MCF 10A (cell line): ENCODE results near the gene HOXC12. TPM values are rescaled to one million over a fixed set of nuclear protein-coding genes. Genes with fewer than 3 reads are reported as not detected.
A peak's percentile ranks its signal among the peaks of the same experiment; 100 is the strongest.

Experiments
- BruUV-seq: library from RNA; stranded (reverse); fragments of 400-500 nt; replicated peaks from 2 replicates; lab custom pipeline; 2021; lab: Mats Ljungman, UMichigan
- CTCF ChIA-PET: fragments of 300-600 bp; sonication (Branson Sonifier 250); formaldehyde crosslinking; extraction: SDS; loops from one replicate; lab custom pipeline; 2021; ENCODE audit warnings: antibody characterized with exemption, inconsistent platforms; lab: Yijun Ruan, JAX
- POLR2A ChIA-PET: fragments of 300-600, 350-650 bp; sonication (Branson Sonifier 250); formaldehyde crosslinking; extraction: SDS; loops from one replicate; lab custom pipeline; 2020; ENCODE audit warnings: antibody characterized with exemption, inconsistent platforms; lab: Yijun Ruan, JAX
- DNase-seq: peaks from one replicate; pipeline ENCODE4 v3.0.0-alpha.2; 2018; ENCODE audit not compliant: unreplicated experiment
- H3K27ac Mint-ChIP-seq: one replicate; pipeline ENCODE4 v1.8.0; 2022; ENCODE audit warnings: mild to moderate bottlenecking, low read depth, mixed read lengths; ENCODE audit not compliant: unreplicated experiment
- H3K27me3 Mint-ChIP-seq: one replicate; pipeline ENCODE4 v1.8.0; 2022; ENCODE audit warnings: mixed read lengths; ENCODE audit not compliant: insufficient read depth, unreplicated experiment
- H3K36me3 Mint-ChIP-seq: one replicate; pipeline ENCODE4 v1.8.0; 2022; ENCODE audit warnings: mild to moderate bottlenecking, moderate library complexity, mixed read lengths; ENCODE audit not compliant: insufficient read depth, unreplicated experiment
- H3K4me1 Mint-ChIP-seq: one replicate; pipeline ENCODE4 v1.8.0; 2022; ENCODE audit warnings: mixed read lengths; ENCODE audit not compliant: insufficient read depth, unreplicated experiment
- H3K4me3 Mint-ChIP-seq: one replicate; pipeline ENCODE4 v1.8.0; 2022; ENCODE audit warnings: mild to moderate bottlenecking, moderate library complexity, mixed read lengths; ENCODE audit not compliant: unreplicated experiment
- H3K9me3 Mint-ChIP-seq: one replicate; pipeline ENCODE4 v1.8.0; 2022; ENCODE audit warnings: mixed read lengths; ENCODE audit not compliant: unreplicated experiment
- intact Hi-C: fragments of 100-400 bp; cut with micrococcal nuclease; formaldehyde crosslinking; loops from 2 replicates; pipeline ENCODE4 v1.14.1; 2022
- total RNA-seq: library from RNA; stranded (reverse); gene quantifications from 2 replicates; pipeline ENCODE4 v1.2.3, GENCODE V29; 2022
- TF ChIP-seq, protein P1 (sequence below): fragments of 200-600 bp; IDR thresholded peaks from one replicate; pipeline ENCODE4 v1.8.0; 2022; ENCODE audit warnings: antibody characterized with exemption, mild to moderate bottlenecking; ENCODE audit not compliant: unreplicated experiment

HOXC12 gene
- total RNA-seq, 1 experiment from 2014 or later, result not detected

DNA sequence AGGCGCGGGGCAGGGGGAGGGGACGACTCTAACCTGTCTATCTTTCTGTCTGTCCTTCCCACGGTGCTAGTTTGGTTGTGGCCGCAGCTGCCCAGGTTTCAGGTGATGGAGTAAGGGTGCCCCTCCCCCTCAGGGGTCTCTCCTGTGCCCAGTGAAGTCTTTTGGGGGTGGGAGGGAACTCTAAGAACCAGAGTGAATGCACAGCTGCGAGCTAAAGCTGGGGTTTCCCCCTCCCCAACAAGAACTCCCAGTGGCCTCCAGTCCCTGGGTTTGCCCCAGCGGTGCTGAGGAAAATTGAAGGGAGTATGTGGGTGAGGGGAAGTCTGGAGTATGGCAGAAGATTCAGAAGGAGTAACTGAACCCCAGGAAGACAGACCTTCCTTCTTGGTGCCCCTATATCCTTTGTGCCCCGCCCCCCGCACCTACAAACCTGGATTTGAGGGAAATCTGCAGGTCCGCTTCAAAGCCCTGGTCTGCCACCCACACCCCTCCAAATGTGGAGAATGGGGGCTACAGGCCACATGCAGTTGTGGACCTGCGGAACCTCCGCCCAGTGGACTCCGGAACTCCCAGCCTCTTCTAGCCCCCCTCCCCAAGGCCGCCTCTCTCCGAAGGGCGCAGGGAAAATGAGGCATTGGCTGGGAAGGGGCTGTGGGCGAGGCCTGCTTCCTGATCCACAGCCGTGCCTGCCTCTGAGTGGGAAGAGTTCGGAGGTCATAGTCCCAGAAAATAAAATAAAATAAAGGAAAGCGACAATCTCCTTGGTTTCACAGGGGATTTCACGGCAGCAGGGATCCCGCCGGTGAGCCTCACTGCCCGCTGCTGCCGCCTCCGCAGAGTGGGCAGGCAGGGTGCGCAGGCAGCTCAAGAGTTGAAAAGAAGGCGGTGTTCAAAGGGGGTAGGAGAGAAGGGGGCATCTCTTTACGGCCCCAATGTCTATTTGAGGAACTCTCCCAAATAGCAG, 41.8 kb downstream of the HOXC12 start:
- H3K9me3 Mint-ChIP-seq, result no peaks in the 10 kb centered on the region
- CTCF ChIA-PET, result interaction anchor here (1.0 kb wide), 1 partner anchor 213 kb away, joined by 3 read pairs; no protein-coding TSS in a partner anchor
- DNase-seq, result no peak
- POLR2A ChIA-PET, result no interaction called here
- peaks cover 7% of the 10 kb centered on the region for H3K4me1 Mint-ChIP-seq
- H3K4me3 Mint-ChIP-seq, result no peak overlapping the region
- BruUV-seq, result no TSS peak
- no peak overlapping the region for H3K27ac Mint-ChIP-seq
- intact Hi-C loops, result no loop called here
- no peaks in the 10 kb centered on the region for H3K36me3 Mint-ChIP-seq
- TF ChIP-seq, protein P1, sequence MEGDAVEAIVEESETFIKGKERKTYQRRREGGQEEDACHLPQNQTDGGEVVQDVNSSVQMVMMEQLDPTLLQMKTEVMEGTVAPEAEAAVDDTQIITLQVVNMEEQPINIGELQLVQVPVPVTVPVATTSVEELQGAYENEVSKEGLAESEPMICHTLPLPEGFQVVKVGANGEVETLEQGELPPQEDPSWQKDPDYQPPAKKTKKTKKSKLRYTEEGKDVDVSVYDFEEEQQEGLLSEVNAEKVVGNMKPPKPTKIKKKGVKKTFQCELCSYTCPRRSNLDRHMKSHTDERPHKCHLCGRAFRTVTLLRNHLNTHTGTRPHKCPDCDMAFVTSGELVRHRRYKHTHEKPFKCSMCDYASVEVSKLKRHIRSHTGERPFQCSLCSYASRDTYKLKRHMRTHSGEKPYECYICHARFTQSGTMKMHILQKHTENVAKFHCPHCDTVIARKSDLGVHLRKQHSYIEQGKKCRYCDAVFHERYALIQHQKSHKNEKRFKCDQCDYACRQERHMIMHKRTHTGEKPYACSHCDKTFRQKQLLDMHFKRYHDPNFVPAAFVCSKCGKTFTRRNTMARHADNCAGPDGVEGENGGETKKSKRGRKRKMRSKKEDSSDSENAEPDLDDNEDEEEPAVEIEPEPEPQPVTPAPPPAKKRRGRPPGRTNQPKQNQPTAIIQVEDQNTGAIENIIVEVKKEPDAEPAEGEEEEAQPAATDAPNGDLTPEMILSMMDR, result no peak
- H3K27me3 Mint-ChIP-seq, result peaks cover 7% of the 10 kb centered on the region

DNA sequence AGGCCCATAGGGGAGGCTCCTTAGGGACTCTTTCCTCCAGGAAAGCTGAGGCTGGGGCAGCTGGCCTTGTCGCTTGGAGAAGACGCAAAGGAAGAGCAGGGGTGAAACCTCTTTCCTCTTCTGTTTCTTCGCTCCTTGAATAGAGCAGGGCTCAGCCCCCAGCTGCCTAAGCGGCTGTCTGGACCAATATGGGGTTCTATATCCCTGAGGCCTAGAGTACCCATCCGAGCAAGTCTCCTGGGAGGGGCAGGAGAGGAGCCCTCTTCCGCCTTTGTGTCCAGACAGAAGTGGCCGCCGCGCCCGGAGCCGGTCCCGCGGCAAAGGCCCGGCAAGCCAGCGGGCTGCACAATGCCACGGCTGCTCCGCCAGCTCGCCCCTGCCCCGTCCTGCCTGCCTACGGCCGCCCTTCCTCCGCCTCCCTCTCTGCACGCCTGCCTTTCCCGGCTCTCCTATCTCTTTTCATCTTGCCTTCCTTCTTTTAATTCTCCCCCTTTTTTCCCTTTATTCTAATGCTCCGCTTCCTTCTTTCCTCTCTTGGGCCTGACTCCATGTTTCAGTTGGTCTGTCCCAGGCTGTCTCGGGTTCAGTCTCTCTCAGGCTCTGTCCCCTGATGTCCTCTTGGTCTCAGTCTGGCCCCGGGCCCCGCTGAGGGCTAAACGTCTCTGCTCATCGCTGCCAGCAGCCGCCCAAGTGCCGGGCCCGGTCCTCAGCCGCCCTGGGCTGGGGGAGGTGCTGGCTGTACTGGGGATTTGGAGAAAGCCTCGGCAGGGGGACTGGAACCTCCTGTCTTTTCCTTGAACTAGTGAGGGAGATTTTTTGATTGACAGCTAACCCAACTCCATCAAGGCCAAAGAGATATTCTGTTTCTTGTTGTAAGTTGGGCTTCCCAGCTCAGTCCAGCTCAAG, 42.8 kb downstream of the HOXC12 start:
- POLR2A ChIA-PET, result interaction anchor here (1.0 kb wide), 1 partner anchor 59 kb away, joined by 3 read pairs; the partner anchor contains the start of gene HOXC13
- Mint-ChIP-seq H3K9me3 (no peaks in the 10 kb centered on the region), H3K27ac (no peak overlapping the region), H3K27me3 (peaks cover 7% of the 10 kb centered on the region), H3K4me1 (peaks cover 12% of the 10 kb centered on the region), H3K4me3 (no peak overlapping the region), H3K36me3 (no peaks in the 10 kb centered on the region)
- CTCF ChIA-PET, result interaction anchor here (0.5 to 12.4 kb wide), 5 partner anchors 10 to 211 kb away, joined by 3 to 200 read pairs (median 4); partner anchors contain the start of gene HOXC10
- BruUV-seq, result no TSS peak
- DNase-seq, result no peak
- intact Hi-C loops, result no loop called here
- TF ChIP-seq, protein P1, result no peak

DNA sequence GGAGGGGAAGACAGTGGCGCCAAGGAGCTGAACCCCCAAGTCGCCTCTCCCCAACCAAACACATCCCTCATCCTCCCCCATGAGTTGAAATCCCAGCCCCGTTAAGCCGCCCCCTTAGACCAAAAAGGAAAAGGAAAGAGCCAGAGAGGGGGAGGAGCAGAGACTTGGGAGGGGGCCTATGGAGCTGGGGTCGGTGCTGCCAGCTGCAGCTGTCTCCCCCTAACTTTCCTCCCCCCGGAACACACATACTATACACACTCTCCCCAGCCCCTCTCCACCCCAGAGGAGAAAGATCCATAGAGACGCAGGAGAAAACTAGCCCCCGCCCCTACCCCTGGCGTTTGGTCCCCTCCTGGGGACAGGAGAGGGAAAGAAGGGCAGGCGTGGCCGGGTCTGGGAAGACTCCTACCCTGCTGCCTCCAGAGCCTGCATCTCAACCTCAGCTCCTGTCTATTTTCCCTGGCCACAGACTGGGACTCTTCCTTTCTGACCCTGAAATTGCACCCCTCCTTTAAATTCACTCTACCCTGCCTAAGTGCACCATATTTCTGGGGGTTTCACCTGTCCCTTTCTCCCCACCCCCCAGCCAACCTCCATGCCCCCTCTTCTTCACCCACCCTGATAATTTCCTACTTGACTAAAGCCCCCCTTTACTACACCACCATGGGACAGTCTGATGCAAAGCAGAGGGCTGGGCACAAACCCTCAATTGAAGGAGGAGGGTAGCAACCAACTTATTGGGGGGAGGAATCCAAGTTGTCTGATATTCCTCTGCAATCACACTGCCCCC, 43.6 kb downstream of the HOXC12 start:
- H3K4me3 Mint-ChIP-seq, result peak overlapping the region; percentile 89
- H3K27me3 Mint-ChIP-seq, result peaks cover 7% of the 10 kb centered on the region
- no TSS peak for BruUV-seq
- peaks cover 12% of the 10 kb centered on the region for H3K4me1 Mint-ChIP-seq
- H3K27ac Mint-ChIP-seq, result no peak overlapping the region
- POLR2A ChIA-PET, result interaction anchor here (1.0 to 2.7 kb wide), 6 partner anchors 7 to 271 kb away, joined by 3 to 32 read pairs (median 9); partner anchors contain the start of genes CALCOCO1, HOXC13 and SMUG1
- intact Hi-C loops, result no loop called here
- TF ChIP-seq, protein P1, result no peak
- CTCF ChIA-PET, result interaction anchor here (0.5 to 12.4 kb wide), 12 partner anchors 9 to 252 kb away, joined by 3 to 200 read pairs (median 4); partner anchors contain the start of genes HOXC10, HOXC11 and HOXC8
- H3K36me3 Mint-ChIP-seq, result peaks cover 8% of the 10 kb centered on the region
- DNase-seq, result no peak
- no peaks in the 10 kb centered on the region for H3K9me3 Mint-ChIP-seq
